HepG2 (cell line): ENCODE results near the gene PTPRF. TPM values are rescaled to one million over a fixed set of nuclear protein-coding genes. Genes with fewer than 3 reads are reported as not detected.

Source experiments
- ATAC-seq: fragments of 200-7000 bp; cut with Tn5 transposase; 3 replicates; pipeline ENCODE4 v1.9.1; 2020; ENCODE audit warnings: mild to moderate bottlenecking, moderate library complexity
- BruUV-seq: library from RNA; stranded (reverse); fragments of 400-500 nt; replicated peaks from 2 replicates; lab custom pipeline; 2021; lab: Mats Ljungman, UMichigan
- CTCF ChIA-PET: fragments of 300-600 bp; formaldehyde crosslinking; extraction: SDS; loops from one replicate; lab custom pipeline; 2021; ENCODE audit warnings: low total read pairs, inconsistent platforms, low intra/inter-chr PET ratio; lab: Yijun Ruan, JAX
- POLR2A ChIA-PET: fragments of 350-600 bp; sonication (Branson Sonifier 250); formaldehyde crosslinking; loops from one replicate; lab custom pipeline; 2020; ENCODE audit warnings: antibody characterized with exemption, inconsistent platforms; lab: Yijun Ruan, JAX
- DNase-seq: peaks from one replicate; pipeline ENCODE4 v3.0.0-alpha.2; 2015; ENCODE audit warnings: low spot score
- FAIRE-seq: peaks from 3 replicates; lab custom pipeline; 2011; peaks lifted over from hg19 to GRCh38; lab: Jason Lieb, UNC
- H2AFZ ChIP-seq: one replicate; pipeline ENCODE4 v1.6.1; 2011; ENCODE audit warnings: low read length, inconsistent platforms
- H3K27ac ChIP-seq: fragments of 300-600 bp; 3 replicates; pipeline ENCODE4 v1.8.0; 2011; ENCODE audit warnings: mixed run types, mild to moderate bottlenecking, mixed read lengths, low read length, inconsistent platforms; ENCODE audit not compliant: insufficient read depth; ENCODE audit errors: extremely low read length
- H3K27me3 ChIP-seq, 2 experiments: fragments of 200-600 bp in 1 of 2; 2 replicates in 1 of 2; 3 replicates in 1 of 2; pipeline versions ENCODE4 v1.6.0 to v1.8.0; 2011; ENCODE audit warnings: low read length in 2 of 2, mild to moderate bottlenecking in 2 of 2, moderate library complexity in 2 of 2, inconsistent platforms in 1 of 2; ENCODE audit not compliant: insufficient read depth in 2 of 2, control insufficient read depth in 1 of 2
- H3K36me3 ChIP-seq, 2 experiments: fragments of 200-600 bp in 1 of 2; replicated peaks in 1 of 2; 2 replicates in 1 of 2; 3 replicates in 1 of 2; pipeline versions ENCODE4 v1.5.1 to v1.8.0; 2011; ENCODE audit warnings: low read length in 2 of 2, inconsistent platforms in 1 of 2; ENCODE audit not compliant: insufficient read depth in 2 of 2, control insufficient read depth in 1 of 2
- H3K4me1 ChIP-seq: 2 replicates; pipeline ENCODE4 v1.5.1; 2012; ENCODE audit warnings: low read length, inconsistent platforms; ENCODE audit not compliant: insufficient read depth
- H3K4me2 ChIP-seq: 2 replicates; pipeline ENCODE4 v1.6.0; 2011; ENCODE audit warnings: low read depth, low read length, inconsistent platforms
- H3K4me3 ChIP-seq, 3 experiments: fragments of 200-600 bp in 1 of 3; sonication (generic), shearing (Covaris generic) in 1 of 3; replicated peaks in 1 of 3; 2 replicates each; pipeline ENCODE4 v1.5.1; 2011 to 2016; ENCODE audit warnings: low read length in 3 of 3, inconsistent platforms in 2 of 3, low read depth in 2 of 3, mild to moderate bottlenecking in 2 of 3, control low read depth in 1 of 3, mixed read lengths in 1 of 3; ENCODE audit not compliant: insufficient read depth in 1 of 3
- H3K79me2 ChIP-seq: one replicate; pipeline ENCODE4 v1.6.1; 2011; ENCODE audit warnings: low read length, inconsistent platforms; ENCODE audit not compliant: insufficient read depth
- H3K9ac ChIP-seq: 2 replicates; pipeline ENCODE4 v1.6.0; 2011; ENCODE audit warnings: mild to moderate bottlenecking, low read depth, low read length, inconsistent platforms; ENCODE audit not compliant: insufficient read depth
- H3K9me3 ChIP-seq: 2 replicates; pipeline ENCODE4 v1.5.1; 2012; ENCODE audit warnings: mild to moderate bottlenecking, low read length
- H4K20me1 ChIP-seq: 2 replicates; pipeline ENCODE4 v1.6.0; 2011; ENCODE audit warnings: inconsistent platforms, mild to moderate bottlenecking, low read length, moderate library complexity; ENCODE audit not compliant: insufficient read depth
- FOSL2 ChIP-seq: sonication (generic); formaldehyde crosslinking; IDR thresholded peaks from 2 replicates; pipeline ENCODE4 v1.4.0; 2020; ENCODE audit warnings: missing genetic modification reagents
- HOXD1 ChIP-seq: sonication (generic); formaldehyde crosslinking; IDR thresholded peaks from 2 replicates; pipeline ENCODE4 v1.5.0; 2020; ENCODE audit warnings: missing genetic modification reagents
- PRDM4 ChIP-seq: sonication (generic); formaldehyde crosslinking; IDR thresholded peaks from 2 replicates; pipeline ENCODE4 v1.9.0; 2021; ENCODE audit warnings: missing genetic modification reagents, borderline replicate concordance
- WGBS: methylation state at CpG from one replicate; pipeline ENCODE4 v1.1.6; 2017; ENCODE audit warnings: low lambda C conversion rate; 5-methylcytosine and 5-hydroxymethylcytosine counted together
- in situ Hi-C: cut with HindIII; loops from 2 replicates; pipeline ENCODE4 v1.10.0; 2017; ENCODE audit warnings: low pct_unique_long_range_greater_than_20kb; ENCODE audit not compliant: extremely low pct_ligation_motif_present
- intact Hi-C: fragments of 100-400 bp; cut with micrococcal nuclease; formaldehyde crosslinking; loops from one replicate; pipeline ENCODE4 v1.10.0; 2022; ENCODE audit not compliant: unreplicated experiment
- polyA plus RNA-seq, 8 experiments: library from polyadenylated mRNA; depleted of rRNA in 3 of 8; stranded (reverse) in 7 of 8; unstranded in 1 of 8; fragments of >200 nt; fragmentation: Illumina TruSeq in 4 of 8; extraction: Trizol in 4 of 8; gene quantifications; 2 replicates each; pipeline versions ENCODE4 v1.2.1 to v1.2.3, GENCODE V29; 2011 to 2016; ENCODE audit warnings: low read depth in 4 of 8, missing spikeins in 1 of 8, mixed read lengths in 1 of 8; ENCODE audit not compliant: insufficient read depth in 1 of 8
- total RNA-seq, 5 experiments: library from RNA; depleted of rRNA; stranded (reverse); fragments of >200 nt; fragmentation: Illumina TruSeq; extraction: Trizol; gene quantifications; 2 replicates each; pipeline ENCODE4 v1.2.3, GENCODE V29; 2016; ENCODE audit warnings: low read depth in 1 of 5
- TF ChIP-seq, protein P1 (sequence below): sonication (generic); formaldehyde crosslinking; IDR thresholded peaks from 2 replicates; pipeline ENCODE4 v1.8.1; 2023; ENCODE audit warnings: missing genetic modification reagents, mild to moderate bottlenecking, borderline replicate concordance

PTPRF gene
- total and polyA plus RNA-seq, 2 of the 13 experiments (the other 11 are each of a cell fraction or from before 2014, with no cell fraction given), result 55.9 to 167 TPM

DNA sequence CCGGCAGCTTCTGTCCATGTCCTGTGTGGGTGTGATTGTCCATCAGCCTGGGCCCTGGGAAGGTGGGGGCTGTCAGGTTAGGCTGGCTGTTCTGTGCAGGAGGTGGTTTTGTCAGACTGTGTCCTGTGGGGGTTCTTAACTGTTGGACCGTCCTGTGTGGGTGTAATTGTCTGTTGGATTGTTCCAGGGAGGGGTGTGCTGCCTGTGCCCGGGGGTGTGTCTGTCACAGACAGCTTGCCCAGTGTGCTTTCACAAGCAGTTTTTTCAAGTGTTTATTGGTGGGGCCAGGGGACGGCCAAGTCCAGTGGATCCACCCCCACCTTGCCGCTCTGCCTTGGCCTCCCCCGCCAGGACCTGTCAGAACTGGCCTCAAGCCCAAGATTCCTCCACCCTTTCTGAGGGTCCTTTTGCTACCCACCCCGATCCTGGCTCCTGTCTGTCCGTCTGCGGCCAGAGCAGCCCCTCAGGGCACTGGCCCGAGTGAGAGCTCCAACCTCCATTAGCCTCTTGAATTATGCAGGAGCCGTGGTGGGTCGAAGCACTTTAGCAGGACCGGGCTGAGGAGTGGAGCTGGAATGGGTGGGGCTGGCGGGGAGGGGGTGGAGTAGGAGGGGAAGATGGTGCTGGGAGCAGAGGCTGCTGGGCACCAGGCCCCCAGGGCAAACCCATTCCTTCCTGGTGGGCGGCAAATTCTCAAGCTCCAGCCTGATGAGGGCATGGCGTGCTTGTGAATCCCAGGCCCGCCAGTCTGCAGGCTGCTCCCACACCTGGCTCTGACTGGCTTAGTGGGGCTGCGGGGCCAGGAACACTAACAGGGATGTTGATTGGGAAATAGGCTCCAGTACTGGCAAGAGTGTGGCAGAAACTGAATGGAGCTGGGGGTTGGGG lies 47.2 kb downstream of the PTPRF start (continued):
- no peak for TF ChIP-seq HOXD1 (CRISPR knock-in tag)
- TF ChIP-seq, all 625 proteins: peak for 0

GRCh38 chr1:43580039-43580438 lies 49.4 kb downstream of the PTPRF start:
- Histone ChIP-seq H3K36me3 (peaks cover 47 to 86% of the 10 kb centered on the region in 2 experiments), H4K20me1 (no peaks in the 10 kb centered on the region), H3K9ac (no peak overlapping the region), H2AFZ (no peak overlapping the region), H3K79me2 (no peaks in the 10 kb centered on the region), H3K4me1 (no peaks in the 10 kb centered on the region), H3K27me3 (no peaks in the 10 kb centered on the region), H3K9me3 (no peaks in the 10 kb centered on the region), H3K4me3 (no peak overlapping the region), H3K27ac (no peak overlapping the region), H3K4me2 (no peak overlapping the region)
- no peak for ATAC-seq
- in situ Hi-C loops (no loop called here), intact Hi-C loops (no loop called here)
- ChIA-PET POLR2A (interaction anchor here (2.1 kb wide), 1 partner anchor 70 kb away, joined by 4 read pairs; the partner anchor contains the start of gene KDM4A), CTCF (no interaction called here)
- FAIRE-seq, result no peak
- no TSS peak for BruUV-seq
- 95% methylated on average over 7 of the region's 9 CpGs for WGBS
- TF ChIP-seq, protein P1, sequence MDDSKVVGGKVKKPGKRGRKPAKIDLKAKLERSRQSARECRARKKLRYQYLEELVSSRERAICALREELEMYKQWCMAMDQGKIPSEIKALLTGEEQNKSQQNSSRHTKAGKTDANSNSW (CRISPR knock-in tag), result no peak
- no peak for DNase-seq

GRCh38 chr1:43582162-43582566 lies 51.5 kb downstream of the PTPRF start:
- Histone ChIP-seq H3K27ac (no peak overlapping the region), H3K79me2 (no peaks in the 10 kb centered on the region), H3K36me3 (peaks cover 32 to 85% of the 10 kb centered on the region in 2 experiments), H2AFZ (no peak overlapping the region), H3K27me3 (no peaks in the 10 kb centered on the region), H3K9ac (no peak overlapping the region), H3K4me1 (no peaks in the 10 kb centered on the region), H3K9me3 (no peaks in the 10 kb centered on the region), H3K4me3 (no peak overlapping the region), H4K20me1 (no peaks in the 10 kb centered on the region), H3K4me2 (no peak overlapping the region)
- DNase-seq (peak; percentile 64), ATAC-seq (peak; percentile 35), FAIRE-seq (no peak)
- WGBS, result 85% methylated on average over 5 of the region's 5 CpGs
- in situ Hi-C loops, result no loop called here
- TF ChIP-seq FOSL2 (CRISPR knock-in tag), result peak; percentile 67
- TF ChIP-seq PRDM4, result no peak
- ChIA-PET CTCF (no interaction called here), POLR2A (no interaction called here)
- intact Hi-C loops, result no loop called here
- no TSS peak for BruUV-seq
